Omental fat pad (tissue), 4 donors: ENCODE data around the gene PPIL4. TPM values are rescaled to one million over a fixed set of nuclear protein-coding genes. Genes with fewer than 3 reads are reported as not detected.

Source experiments
- ATAC-seq: fragments of 150-250 bp; one replicate; pipeline ENCODE4 v1.9.1; 2016; ENCODE audit warnings: mild to moderate bottlenecking, moderate library complexity; ENCODE audit not compliant: low FRiP score
- DNase-seq: peaks from one replicate; pipeline ENCODE4 v3.0.0-alpha.2; 2019; ENCODE audit warnings: low spot score
- total RNA-seq, 4 donors: library from RNA; depleted of rRNA; stranded (reverse); fragments of >200 nt; gene quantifications; one replicate each; pipeline ENCODE4 v1.1.0, GENCODE V29; 2016
- TF ChIP-seq, protein P1 (sequence below), 3 donors: fragments of 450-650 bp; IDR thresholded peaks; one replicate each; pipeline ENCODE4 v1.5.1; 2016 to 2017; ENCODE audit warnings: antibody characterized with exemption in 3 of 3, mild to moderate bottlenecking in 3 of 3, moderate library complexity in 2 of 3

Gene PPIL4
- total RNA-seq, 4 donors from 2014 or later = 21.7 to 41.4 (median 30.7) TPM

GRCh38 chr6:149529650-149530049 is 16.2 kb downstream of the PPIL4 start:
- no peak for ATAC-seq
- TF ChIP-seq, protein P1, sequence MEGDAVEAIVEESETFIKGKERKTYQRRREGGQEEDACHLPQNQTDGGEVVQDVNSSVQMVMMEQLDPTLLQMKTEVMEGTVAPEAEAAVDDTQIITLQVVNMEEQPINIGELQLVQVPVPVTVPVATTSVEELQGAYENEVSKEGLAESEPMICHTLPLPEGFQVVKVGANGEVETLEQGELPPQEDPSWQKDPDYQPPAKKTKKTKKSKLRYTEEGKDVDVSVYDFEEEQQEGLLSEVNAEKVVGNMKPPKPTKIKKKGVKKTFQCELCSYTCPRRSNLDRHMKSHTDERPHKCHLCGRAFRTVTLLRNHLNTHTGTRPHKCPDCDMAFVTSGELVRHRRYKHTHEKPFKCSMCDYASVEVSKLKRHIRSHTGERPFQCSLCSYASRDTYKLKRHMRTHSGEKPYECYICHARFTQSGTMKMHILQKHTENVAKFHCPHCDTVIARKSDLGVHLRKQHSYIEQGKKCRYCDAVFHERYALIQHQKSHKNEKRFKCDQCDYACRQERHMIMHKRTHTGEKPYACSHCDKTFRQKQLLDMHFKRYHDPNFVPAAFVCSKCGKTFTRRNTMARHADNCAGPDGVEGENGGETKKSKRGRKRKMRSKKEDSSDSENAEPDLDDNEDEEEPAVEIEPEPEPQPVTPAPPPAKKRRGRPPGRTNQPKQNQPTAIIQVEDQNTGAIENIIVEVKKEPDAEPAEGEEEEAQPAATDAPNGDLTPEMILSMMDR (IDR thresholded peaks at IDR 0.05) = no peak
- DNase-seq = no peak

DNA sequence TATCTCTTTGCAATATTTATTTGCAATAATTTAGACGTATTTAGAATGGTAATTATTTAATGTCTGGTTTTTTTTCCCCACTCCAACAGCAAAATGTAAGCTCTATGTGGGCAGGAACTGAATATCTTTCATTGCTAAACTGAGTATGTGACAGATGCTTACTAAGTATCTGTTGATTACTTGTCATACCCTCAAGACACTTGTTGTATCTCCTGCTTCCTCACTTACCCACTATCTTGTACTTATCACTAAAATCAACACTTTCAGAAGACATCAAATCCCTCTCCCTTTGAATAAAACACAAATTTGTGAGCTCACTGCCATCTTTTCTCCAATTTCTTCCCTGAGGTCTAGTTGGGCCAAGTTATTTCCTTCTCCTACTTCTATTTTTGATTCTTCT is 30.3 kb downstream of the PPIL4 start:
- ATAC-seq (no peak), DNase-seq (no peak)
- TF ChIP-seq, protein P1 (IDR thresholded peaks at IDR 0.05) = no peak

- TF ChIP-seq, protein P1 (IDR thresholded peaks at IDR 0.05) = no peak
- no peak for ATAC-seq
- no peak for DNase-seq
Observed at GRCh38 chr6:149513915-149514314, 31.9 kb downstream of the PPIL4 start.

DNA sequence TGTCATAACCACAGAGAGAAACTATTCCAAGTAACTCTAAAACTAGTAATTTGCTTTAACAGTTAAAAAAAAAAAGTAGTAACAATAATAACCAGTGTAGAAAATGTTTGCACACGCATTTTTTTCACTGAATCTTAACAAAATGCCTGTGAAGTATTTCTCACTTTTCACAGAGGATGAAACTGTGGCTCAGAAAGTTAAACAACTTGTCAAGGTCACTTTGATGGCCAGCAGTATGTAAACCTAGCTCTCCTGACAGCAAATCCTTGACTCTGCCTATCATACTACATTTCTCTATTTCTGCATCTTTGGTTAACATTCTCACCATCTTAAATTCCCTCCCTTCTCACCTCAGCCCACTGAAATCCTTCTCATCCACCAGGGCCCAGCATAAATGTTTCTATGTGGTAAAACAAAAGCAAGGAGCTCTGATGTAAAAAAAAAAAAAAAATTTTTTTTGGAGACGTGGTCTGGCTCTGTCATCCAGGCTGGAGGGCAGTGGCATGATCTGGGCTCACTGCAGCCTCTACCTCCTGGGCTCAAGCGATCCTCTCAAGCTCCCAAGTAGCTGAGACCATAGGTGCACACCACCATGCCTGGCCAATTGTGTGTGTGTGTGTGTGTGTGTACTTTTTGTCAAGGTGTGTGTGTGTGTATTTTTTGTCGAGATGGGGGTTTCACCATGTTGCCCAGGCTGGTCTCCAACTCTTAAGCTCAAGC is 34.9 kb downstream of the PPIL4 start:
- TF ChIP-seq, protein P1 (IDR thresholded peaks at IDR 0.05) = no peak
- no peak for ATAC-seq

DNA sequence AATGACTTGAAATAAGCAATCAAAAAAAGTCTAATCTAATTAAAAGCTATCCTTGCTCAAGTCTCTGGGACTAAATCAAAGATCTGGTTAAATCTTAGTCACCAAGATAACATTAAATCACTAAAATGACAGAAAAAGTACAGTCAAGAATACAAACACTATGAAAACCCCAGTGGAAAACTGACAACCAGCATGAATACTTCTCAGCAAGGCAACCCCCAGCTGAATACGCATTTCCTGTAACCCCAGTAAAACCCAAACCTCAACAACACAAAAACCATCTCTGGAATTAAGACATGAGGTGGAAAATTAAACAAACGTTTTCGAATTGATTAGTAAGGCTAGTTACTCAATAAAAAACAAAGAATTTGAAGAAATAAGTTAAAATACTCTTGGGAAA is 37.4 kb downstream of the PPIL4 start:
- TF ChIP-seq, protein P1 (IDR thresholded peaks at IDR 0.05) = no peak
- DNase-seq (no peak), ATAC-seq (no peak)

More for the DNA sequence above, 34.9 kb downstream of the PPIL4 start:
- no peak for DNase-seq

DNA sequence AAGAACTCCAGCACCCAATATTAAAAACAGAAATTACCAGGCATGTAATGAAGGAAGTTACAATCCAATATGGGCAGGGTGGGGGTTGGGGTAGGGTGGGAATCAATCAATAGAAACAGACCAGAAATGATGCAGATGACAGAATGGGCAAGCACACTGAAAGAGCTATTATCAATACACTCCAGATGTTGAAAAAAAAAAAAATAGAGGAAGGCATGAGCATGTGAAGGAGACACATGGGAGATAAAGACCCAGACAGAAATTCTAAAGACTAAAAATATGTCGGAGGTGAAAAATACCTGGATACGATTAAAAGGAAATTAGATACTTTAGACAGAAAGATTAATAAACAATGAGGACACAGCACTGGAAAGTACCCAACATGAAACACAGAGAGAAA is 42.0 kb downstream of the PPIL4 start:
- ATAC-seq = no peak

More for the DNA sequence above, 42.0 kb downstream of the PPIL4 start:
- TF ChIP-seq, protein P1 (IDR thresholded peaks at IDR 0.05) = no peak
- DNase-seq = no peak
